SW 1271 (cell line): Measurements from ENCODE around the gene CCDC192.

Experiments used
- DNase-seq, 2 experiments: peaks; one replicate each; lab custom pipeline; 2025; lab: John Stamatoyannopoulos, UW

CCDC192 gene

DNA sequence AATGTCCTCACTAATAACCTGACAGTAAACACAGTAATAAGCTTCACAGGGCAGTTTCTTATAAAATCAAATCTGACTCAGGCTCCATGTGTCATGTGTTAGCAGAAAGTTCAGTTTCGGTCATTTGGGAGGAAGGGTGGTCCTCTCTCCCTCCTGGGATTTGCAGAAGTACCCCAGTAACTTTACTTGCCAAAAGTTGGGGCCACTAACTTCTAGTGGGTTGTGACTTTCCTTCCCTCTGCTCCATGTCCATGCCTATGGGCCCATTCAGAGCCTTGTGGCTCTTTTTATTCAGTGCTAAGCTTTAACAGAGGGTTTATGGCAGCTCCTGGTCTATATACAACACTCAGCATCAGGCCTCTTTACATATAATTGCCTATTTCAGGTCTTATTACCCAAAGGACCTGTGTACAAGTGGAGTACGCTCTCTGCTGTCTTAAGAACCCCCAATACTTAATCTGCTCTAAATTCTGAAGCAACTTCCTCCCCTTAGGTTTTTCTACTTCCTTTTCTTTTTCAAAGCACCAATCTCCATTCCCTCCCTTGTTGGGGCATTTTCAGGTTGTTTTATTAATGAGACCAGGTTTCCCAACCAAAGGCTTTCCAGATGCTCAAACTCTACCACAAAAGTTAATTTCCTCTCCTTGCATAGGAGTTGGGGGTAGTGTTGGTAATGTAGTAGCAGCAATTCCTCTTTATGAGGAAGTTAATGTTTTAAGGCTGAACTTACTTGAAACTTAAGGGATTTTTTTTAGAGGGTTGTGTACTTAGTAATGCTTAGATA is 107.7 kb downstream of the CCDC192 start:
- DNase-seq: no peak

DNA sequence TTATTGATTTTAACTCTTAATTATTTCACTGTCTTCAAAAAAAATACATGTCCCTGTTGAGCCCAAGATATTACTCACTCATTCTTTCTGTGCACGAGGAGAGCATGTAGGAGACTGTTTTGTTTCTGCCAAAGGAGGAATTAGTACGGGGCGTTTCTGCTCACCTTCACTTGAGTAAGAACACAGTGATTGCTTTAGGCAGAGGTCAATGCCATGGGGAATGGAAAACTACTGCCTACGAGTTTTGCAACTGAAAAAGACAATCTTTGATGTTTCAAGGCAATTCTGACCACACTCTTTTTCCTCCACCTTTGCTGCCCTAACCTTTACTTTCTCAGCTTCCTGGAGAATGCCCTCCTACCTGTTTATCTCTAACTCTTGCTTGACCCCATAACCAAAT is 109.4 kb downstream of the CCDC192 start:
- no peak for DNase-seq

DNA sequence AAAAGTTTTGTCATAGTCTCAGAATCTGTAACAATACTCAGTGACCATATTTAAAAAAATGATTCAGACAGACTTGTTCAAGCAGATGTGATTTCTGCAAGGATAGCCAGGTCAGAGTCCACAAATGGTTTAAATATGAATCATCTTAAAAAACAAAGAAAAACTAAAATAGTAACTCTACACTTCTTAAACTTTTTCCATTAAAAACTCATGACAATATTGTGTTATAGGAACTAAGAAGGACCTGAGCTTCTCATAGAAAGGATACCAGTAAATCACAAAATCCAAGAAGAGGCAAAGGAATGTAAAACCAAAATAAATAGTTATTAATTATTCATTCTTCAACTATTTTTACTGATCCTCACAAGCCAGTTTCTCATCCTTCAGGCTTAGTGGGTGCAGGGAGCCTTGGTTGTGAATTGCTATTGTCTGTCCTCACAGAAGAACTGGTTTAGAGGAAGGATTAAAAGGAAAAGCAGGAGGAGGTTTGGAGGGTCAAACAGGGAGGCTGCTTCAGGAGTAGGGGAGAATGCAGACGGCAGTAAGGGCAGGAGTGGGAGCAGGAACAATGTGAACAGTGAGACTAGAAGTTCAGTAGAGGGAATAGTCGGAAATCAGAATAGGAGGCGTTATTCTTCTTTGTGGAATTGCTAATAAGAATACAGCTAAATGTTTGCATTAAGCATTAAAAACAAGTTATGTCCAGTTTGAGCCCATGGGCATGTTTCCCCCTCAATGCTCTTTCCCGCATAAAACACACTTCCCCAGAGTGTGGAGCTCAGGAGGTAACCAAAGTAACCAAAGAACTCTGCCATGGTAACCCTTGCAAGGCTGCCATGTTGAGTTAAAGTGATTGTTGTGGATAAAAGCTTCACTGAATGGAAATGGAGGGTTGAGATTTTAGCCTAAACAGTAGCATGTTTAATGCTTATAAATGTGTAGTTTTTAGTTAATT is 110.7 kb downstream of the CCDC192 start:
- DNase-seq: peak in 1 of 2 experiments; percentile 8

DNA sequence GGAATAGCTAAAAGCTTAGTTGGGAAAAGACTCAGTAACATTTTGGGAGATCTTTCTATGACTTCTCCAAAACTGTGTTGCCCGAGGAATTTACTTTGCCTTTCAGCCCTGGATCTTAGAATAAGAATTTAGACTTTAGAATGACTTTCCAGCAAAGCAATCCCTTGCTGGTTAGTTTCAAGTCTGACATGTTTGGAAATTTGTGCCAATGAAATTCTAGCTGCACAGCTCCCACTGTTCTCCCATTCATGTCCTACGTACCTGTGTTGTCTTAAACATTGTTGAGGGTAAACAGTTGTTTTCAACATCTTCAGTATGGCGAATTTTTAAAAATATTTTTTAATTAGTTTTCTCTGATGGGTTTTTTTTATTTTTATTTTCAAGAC is 111.4 kb downstream of the CCDC192 start:
- DNase-seq: no peak

DNA sequence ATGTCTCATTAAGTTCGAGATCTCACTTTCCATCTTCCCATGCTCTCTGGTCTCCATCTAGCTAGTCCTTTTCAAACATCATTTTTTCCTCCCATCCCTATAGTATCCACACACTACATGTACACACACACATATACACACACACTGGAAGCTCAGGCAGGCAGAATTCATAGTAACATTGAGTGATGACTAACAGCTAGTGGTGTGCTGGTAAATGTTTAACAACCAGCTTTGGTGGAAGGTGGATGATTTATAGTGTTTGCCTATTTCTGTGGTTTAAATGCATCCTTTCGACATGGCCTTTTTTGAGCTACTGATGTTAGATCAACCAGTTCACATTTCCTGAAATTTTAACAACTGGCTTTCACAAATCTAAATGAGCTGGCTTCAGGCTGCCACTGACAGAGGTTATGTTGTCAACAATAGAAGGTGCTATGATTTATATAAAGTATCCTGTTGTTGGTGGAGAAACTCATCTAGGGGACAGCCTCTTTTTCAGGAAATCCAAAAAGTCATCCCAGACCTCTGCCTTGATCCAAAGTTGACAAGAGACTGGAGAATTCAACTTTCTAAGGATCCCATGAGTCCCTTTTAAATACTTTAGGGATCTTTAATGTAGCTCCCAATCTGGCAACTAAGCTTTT is 117.8 kb downstream of the CCDC192 start:
- DNase-seq: no peak

DNA sequence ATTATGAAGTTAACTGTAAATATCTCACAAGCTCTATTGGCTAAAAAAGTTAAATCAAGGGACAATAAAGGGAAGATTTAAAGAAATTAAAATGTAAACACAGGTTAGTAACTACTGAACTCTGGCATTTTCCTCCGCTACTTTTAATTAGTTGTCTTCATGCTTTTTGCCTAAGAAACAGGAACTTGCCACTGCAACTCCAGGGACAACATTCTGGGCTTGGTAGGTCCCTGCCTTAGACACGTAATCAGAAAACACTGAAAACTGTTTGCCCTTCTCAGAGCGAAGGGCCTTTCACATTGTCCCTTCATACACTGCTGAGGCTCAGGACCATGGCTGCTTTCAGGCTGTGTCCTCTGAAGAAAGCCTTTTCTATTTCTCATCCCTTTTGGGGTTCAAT is 118.7 kb downstream of the CCDC192 start:
- no peak for DNase-seq

DNA sequence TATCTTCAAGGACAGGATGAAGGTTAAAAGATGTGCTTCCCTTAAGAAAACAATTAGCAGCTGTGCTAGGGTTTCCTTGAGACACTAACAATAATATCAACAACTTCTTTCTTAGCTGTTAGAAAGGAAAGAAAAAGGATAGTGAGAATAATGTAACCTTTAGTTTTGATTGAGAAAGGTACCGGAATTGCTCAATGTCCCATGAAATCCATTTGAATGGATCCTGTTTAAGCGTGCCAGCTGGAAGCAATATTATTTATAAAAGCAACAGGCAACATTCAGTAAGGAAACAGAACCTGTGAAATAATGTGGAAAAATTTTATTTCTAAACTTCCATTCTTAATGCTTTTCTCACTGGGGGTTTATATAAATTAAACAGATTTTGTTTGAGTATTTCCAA is 120.9 kb downstream of the CCDC192 start:
- no peak for DNase-seq

DNA sequence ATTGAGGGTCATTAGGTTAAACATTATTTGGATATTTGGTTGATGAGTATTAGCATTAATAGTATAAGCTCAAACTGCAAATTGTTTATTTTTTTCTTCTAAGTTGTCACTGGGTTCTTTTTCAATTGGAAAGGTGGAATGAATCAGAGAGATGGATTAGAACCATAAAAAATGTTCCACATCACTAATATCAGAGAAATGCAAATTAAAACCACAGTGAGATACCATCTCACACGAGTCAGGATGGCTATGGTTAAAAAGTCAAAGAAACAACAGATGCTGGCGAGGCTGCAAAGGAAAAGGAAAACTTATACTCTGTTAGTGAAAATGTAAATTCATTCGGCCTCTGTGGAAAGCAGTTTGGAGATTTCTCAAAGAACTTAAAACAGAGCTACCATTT is 122.8 kb downstream of the CCDC192 start:
- no peak for DNase-seq

DNA sequence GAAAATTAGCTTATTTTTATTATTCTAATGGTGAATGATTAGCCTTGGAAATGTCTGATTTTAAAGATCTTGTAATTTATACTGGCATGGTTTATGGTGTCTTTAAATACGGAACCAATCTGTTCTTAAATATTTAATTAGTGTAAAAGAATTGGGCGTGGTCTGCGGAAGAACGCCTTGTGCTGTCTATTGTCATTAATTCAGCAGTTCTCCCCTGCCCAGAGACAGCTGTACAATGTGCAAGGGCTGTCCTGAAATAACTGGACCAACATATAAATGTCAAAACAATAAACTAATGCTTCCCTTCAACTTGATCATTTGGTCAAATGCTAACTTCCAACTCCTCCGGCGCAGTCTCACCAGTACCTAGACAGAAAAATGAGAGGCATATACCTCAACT is 124.3 kb downstream of the CCDC192 start:
- no peak for DNase-seq

DNA sequence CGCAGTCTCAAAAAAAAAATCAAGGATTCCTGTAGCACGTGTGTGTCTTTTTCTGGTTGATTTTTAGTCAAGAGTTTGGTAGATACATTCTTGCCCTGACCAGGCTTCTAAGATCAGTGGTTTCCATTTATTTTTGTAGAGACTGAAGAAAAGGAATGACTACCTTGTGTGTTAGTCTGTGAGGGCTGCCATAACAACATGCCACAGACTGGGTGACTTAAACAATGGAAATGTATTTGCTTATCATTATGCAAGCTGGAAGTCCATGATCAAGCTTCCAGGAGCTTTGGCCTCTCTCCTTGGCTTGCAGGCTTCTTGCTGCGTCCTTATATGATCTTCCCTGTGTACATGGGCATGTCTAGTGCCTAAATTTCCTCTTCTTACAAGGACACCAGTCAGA is 127.0 kb downstream of the CCDC192 start:
- no peak for DNase-seq

DNA sequence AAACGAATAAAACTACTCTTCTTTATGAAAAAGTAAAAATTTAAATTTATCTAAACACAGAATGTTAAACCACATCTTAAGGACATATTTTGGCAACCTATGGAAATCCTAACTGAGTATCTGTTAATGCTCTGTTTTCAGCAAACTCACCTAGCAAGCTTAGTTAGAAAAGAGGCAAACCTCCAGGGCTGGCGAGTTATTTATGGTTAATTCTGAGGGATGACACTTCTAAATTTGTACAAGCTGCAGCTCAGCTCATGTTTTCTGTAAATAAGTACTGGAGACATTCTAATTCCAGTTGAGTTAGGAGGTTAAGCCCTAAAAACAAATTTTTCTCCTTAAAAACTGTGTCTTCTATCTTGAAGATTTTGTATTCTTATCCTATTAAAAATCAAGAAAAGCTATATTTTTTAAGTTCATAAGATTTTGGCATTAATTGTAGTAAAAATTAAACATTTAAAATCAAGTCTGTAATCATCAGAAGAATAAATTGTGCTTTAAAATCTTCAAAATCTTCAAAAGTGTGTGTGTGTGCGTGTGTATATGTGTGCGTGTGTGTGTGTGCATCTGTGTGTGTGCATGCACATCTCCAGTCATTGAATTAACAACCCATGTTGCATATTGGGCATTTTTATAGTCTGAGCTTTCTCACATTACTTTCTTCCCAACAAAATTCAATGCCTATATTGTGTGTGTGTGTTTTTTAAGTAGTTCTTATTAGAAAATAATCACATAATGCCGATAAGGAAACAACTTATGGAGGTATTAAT is 127.8 kb downstream of the CCDC192 start:
- no peak for DNase-seq

DNA sequence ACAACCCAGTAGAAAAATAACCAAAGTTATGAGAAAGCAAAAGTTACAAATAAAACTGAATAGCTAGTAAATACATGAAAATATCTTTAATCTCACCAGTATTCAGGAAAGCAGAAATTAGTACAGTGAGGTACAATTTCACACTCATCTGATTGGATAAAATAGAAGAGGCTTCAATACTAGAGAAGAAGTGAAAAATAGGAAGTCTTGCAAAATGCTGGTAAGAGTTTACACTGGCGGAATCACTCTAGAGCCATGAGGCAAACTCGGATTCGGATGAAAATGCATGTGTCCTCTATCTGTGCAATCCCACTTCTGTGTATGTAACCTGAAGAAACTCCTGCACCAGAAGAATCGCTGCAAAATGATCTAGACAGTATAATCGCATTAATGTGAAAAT is 128.9 kb downstream of the CCDC192 start:
- DNase-seq: no peak

DNA sequence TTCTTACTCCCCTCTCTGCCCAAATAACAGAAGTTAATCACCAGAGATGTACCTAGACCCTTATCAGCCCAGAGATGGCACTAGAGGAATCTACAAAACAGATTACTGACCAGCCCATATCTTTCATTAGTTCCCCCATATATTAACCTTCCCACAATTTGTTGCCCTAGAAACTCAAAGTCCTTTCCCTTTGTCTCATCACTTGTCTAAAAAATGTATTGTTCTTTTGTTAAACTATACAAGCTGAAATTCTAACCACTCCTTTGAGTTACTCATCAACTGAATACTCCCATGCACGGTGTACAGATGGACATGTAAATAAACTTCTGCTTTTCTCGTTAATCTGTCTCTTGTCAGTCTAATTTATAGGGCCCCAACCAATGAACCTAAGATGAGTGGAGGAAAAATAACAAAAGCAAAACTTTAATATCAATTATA is 130.9 kb downstream of the CCDC192 start:
- no peak for DNase-seq

DNA sequence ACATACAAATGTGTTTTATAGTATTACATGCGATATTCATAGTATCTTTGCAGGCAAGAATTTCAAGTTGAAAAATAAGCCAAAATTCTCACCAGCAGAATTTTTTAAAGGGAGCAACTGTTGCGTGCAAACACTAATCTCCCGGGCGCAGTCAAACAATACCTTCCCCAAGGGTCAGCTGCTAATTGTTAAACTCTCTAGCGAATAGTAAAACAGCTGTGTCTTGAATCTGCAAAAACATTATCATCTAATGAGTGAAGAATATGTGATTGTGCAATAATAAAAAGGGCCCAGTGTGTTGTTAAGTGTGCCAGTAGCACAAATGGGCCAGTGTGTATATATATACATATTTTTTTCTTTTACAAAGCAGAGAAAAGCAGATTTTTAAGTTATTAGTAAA is 131.4 kb downstream of the CCDC192 start:
- DNase-seq: no peak

DNA sequence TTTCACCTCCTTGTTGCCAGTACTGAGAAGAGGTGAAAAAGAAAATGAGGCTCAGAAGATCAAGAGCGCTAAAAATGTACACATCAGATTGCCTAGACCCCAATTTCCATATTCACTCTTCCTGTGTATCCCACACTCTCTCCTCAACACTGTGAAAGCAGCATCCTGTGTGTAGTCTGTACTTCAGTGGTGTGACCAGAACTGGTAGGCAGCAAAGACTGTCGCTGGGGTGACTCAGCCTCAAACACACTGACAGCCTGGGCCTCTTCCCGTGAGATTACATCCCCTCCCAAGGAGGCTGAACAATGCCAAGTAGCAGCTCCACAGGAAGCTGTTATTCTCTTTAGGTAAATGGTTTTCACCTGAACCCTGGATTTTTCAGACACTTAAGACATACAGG is 135.5 kb downstream of the CCDC192 start:
- DNase-seq: no peak

DNA sequence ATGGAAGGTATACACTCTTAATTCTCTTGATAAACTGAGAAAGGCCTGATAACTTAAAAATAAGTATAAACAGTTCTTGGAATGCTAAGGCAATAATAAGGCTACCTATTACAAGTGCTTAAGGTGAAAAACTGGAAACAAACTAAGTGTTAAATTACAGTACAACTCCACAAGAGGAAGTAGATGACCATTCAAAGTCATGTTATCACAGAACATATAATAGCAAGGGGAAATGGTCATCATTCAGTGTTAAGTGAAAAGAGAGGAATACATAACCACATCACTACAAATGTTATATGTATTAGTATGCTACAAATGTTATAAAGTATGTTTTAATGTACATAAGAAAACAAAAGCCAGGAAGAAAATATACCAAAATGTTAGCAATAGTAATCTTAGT is 135.9 kb downstream of the CCDC192 start:
- DNase-seq: no peak

DNA sequence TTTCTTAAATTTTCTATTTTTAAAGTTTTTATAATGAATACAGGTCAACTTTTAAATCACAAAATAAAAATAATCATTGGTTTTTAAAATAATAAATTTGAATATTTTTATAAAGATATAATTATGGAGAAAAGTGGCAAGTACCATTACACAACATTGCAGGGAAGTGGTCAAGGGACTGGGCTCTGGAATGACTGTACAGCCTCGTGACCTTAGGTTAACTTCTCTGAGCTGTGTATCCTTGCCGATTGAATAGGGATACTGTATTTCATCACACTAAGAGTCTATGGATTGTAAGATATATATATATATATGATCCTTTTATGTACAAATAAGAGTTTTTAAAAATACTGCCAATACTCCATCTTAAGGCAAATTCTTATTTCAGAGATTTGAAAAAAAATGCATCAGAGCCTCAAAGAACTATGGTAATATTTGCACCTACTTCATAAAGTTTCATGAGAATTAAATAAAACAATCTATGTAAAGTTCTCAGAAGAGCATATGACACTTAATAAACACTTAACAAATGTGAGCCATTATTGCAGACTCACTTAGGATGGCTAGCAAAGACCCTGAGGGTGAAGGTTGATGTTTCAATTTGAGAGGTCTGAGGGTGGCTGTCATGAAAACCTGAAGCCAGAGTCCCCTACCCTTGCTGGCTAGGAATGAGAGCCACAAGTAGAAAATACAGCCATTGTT is 136.5 kb downstream of the CCDC192 start:
- DNase-seq: no peak

DNA sequence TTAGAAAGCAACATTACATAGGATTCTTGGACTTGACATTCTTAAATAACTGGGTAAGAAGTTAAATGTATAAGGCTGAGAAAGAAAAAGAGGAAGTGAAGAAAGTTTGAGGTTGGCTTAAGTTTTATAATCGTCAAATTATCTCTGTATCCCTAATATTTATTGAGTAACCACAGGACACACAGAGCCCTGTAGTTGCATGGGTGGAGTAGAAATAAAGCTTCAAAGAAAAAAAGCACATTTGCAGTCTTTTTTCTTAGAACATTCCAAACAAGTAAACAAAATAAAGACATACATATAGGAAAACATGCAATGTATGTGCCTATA is 137.0 kb downstream of the CCDC192 start:
- no peak for DNase-seq

DNA sequence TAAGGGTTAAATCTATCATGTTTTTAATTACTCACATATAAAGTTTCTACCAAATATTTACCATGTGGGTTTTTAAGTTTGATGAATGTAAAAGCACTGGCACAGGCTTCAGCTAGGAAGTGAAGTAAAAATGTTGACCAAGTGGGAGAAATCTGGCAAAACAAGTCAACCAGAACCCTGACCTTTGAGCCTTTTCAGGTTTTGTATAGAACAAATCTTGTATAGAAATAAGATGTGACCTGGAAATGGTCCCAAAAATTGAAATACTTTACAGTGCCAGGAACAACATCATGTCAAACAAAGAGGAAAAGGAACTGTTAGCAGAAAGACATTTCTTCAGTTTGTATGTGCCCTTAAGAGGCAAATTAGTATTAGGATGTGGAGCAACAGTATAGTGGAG is 137.6 kb downstream of the CCDC192 start:
- no peak for DNase-seq

DNA sequence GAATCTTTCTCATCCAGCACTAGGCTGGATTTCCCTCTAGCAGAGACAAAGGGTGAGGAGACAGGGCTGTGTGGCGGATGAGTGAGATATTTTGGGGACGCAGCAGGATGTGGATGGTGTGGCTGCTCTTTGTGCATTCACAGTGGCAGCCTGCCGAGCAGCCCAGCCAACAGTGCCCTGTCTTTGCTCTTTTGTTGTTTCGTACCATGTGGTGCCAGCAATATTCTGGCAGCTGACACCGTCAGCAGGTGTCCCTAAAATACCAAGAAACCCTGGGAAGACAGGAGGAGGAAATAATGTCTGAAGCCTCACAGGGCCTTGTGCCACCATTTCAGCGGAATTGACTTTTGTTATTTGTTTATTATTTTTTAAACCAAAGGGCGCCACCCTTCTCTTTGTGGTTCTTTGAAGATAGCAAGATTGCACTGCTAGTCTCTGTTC is 141.4 kb downstream of the CCDC192 start:
- DNase-seq: no peak

DNA sequence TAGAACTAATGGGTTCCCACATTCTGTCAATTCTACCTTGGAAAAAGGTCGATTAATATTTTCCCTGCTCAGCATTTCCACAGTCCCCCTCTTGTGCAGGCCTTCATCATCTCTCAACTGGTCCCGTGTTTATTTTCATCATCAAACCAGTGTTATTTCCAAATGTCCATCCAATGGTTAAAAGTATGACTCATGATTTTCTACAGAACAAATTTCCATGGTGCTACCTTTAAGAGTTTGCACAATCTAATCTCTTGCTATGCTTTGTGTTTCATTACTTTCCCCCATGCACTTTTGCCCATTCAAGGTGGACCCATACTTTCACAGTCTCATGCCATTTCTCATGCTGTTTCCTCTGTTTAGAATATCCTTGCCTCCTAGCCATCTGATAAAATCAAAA is 143.7 kb downstream of the CCDC192 start:
- DNase-seq: no peak
